Coronary artery (tissue), 2 donors: ENCODE measurements around the gene GIN1.
A peak's percentile ranks its signal among the peaks of the same experiment; 100 is the strongest.
"Not testable (repeated sequence)": the region's sequence is repeated elsewhere in the genome, so short reads cannot be mapped to it uniquely, and the experiment has no call there.

Experiments used
- DNase-seq: peaks from one replicate; pipeline ENCODE4 v3.0.0-alpha.2; 2017; ENCODE audit warnings: low spot score
- H3K27ac ChIP-seq, 2 donors: fragments of 200-600 bp; sonication (generic); one replicate each; pipeline ENCODE4 v1.5.1; 2016 to 2019
- H3K4me3 ChIP-seq: fragments of 200-600 bp; sonication (generic); 2 replicates; pipeline ENCODE4 v1.5.1; 2016; ENCODE audit warnings: mild to moderate bottlenecking, moderate library complexity
- TF ChIP-seq, protein P1 (sequence below): fragments of 200-600 bp; sonication (generic); IDR thresholded peaks from one replicate; pipeline ENCODE4 v1.5.1; 2019; ENCODE audit warnings: antibody characterized with exemption

GIN1 gene

DNA sequence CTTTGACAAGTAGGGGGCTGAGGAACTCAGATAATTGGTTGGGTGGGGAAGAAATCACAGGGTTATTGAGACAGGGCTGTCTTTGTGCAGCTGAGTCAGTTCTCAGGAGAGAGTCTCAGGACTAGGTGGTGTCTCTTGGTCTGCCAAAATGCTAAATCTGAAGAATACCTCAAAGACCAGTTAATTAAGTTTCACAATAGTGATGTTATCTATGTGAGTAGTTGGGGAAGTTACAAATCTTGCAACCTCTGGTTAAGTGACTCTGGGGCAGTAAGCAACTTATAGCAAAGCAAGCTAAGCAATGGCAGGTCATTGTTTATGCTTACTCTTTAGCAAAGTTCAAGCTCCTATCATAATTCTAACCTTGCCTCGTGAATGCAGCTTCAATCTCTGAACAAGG is 53.6 kb downstream of the GIN1 start:
- DNase-seq, result no peak
- TF ChIP-seq, protein P1, sequence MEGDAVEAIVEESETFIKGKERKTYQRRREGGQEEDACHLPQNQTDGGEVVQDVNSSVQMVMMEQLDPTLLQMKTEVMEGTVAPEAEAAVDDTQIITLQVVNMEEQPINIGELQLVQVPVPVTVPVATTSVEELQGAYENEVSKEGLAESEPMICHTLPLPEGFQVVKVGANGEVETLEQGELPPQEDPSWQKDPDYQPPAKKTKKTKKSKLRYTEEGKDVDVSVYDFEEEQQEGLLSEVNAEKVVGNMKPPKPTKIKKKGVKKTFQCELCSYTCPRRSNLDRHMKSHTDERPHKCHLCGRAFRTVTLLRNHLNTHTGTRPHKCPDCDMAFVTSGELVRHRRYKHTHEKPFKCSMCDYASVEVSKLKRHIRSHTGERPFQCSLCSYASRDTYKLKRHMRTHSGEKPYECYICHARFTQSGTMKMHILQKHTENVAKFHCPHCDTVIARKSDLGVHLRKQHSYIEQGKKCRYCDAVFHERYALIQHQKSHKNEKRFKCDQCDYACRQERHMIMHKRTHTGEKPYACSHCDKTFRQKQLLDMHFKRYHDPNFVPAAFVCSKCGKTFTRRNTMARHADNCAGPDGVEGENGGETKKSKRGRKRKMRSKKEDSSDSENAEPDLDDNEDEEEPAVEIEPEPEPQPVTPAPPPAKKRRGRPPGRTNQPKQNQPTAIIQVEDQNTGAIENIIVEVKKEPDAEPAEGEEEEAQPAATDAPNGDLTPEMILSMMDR, result no peak
- H3K4me3 ChIP-seq, result no peak overlapping the region
- no peak overlapping the region for H3K27ac ChIP-seq

DNA sequence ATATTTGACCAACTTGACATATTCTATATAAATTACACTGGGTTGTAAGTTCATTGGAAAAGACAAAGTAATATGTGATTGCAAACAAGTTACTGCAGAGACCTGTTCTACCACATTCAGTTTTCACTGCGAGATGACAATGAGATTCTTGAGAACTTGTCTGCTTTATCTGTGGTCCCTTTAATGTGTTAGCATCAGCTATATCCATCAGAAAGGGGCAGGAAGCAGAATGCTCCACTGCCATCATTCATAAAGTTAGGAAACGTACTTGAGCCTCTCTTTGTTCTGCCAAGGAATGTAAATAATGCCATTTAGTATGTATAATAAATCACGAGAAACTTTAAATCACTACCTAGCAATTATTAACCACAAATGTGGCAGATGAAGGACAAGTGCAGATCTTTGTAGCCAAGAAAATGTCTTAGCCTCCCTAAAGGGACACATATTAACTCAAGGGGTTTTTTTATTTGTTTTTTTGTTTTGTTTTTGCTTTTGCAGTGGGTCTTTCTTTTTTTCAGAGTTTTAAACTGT is 59.4 kb downstream of the GIN1 start:
- DNase-seq, result no peak
- Histone ChIP-seq H3K27ac (no peak overlapping the region), H3K4me3 (no peak overlapping the region)
- TF ChIP-seq, protein P1, result no peak

DNA sequence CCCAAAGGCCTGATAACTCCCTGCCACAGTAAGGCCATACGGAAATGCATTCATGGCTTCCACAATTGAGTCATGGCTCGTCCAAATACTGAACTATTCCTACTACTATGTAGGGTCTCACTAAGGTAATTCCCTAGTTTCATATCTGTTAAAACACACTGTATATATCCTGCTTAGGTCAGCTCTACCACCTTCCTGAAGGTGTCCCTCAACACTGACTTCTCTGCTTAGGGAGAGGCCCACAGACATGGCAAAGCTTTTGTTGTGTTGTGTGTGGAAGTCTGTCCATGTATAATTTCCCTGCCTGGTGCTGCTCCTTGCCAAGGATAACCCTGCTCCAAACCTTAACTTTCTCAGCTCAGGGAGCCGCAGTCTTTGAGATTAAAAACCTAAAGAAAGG is 60.4 kb downstream of the GIN1 start:
- TF ChIP-seq, protein P1, result no peak
- DNase-seq, result no peak
- Histone ChIP-seq H3K27ac (no peak overlapping the region), H3K4me3 (no peak overlapping the region)

DNA sequence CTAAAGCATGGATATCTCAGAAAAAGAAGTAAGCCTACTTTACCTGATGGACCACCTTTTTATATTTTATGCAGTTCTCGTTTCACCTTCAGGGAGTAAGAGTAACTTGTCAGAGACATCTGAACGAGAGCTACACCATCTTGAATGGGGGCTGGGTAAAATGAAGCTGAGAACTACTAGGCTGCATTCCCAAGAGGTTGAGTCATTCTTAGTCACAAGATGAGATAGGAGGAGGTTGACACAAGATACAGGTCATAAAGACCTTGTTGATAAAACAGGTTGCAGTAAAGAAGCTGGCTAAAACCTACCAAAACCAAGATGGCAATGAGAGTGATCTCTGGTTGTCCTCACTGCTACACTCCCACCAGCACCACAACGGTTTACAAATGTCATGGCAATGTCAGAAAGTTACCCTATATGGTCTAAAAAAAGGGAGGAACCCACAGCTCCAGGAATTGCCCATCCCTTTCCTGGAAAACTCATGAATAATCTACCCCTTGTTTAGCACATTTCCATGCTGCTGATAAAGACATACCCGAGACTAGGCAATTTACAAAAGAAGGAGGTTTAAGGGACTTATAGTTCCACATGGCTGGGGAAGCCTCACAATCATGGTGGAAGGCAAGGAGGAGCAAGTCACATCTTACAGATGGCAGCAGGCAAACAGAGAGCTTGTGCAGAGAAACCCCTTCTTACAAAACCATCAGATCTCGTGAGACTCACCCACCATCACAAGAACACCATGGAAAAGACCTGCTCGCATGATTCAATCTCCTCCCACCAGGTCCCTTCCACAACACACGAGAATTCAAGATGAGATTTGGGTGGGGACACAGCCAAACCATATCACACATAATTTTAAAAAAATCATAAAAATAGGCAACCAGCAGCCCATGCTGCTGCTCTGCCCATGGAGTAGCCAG is 62.5 kb downstream of the GIN1 start:
- Histone ChIP-seq H3K27ac (no peak overlapping the region), H3K4me3 (peak overlapping the region; percentile 28)
- DNase-seq, result no peak
- TF ChIP-seq, protein P1, result no peak

DNA sequence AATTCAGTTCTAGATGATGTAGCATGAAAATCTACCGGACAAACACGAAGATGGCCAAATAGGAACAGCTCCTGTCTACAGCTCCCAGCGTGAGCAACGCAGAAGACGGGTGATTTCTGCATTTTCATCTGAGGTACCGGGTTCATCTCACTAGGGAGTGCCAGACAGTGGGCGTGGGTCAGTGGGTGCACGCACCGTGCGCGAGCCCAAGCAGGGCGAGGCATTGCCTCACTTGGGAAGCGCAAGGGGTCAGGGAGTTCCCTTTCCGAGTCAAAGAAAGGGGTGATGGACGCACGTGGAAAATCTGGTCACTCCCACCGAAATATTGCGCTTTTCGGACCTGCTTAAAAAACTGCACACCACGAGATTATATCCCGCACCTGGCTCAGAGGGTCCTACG is 73.2 kb downstream of the GIN1 start:
- DNase-seq, H3K4me3 ChIP-seq, H3K27ac ChIP-seq: not testable (repeated sequence)

DNA sequence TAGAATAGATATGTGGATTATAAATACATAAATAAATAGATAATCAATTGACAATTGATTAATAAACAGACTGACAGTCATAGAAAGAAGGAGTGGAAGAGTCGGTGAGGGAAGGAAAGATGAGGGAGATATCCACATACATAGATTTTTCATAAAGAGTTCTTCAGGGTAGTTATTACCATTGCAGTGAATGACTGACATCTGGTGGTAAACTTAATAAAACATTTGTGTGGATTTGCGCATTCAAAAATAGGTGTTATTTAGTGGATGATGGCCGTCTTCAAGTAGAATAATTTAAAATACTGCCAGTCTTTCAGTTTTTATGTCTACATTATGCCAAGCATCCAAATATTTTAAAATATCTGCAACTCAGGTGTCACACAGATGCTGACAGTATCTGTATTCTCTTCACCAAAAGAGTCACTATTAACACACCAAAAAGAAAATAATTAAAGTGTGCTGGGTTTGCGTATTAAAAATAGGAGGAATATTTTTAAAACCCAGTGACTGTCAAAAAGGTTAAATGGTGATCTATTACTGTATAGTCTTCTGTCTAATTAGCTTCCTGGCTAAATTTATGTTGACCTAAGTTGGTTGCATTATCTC is 78.8 kb downstream of the GIN1 start:
- no peak for DNase-seq

More for the DNA sequence above, 78.8 kb downstream of the GIN1 start:
- TF ChIP-seq, protein P1, result peak; percentile 49
- Histone ChIP-seq H3K4me3 (peak overlapping the region; percentile 11), H3K27ac (no peak overlapping the region)
